ENCODE results near the gene CEP41.

The CEP41 gene

GRCh38 chr7:130440527-130441365 is at the start of gene CEP41:
TSS of gene CEP41 (minus strand) at chr7:130441016. CDS start at chr7:130440966, 50 bp downstream.
- DNase-seq: peak; percentile 73 to 94

- no peak for DNase-seq
These were observed 49.5 kb upstream of the CEP41 start for GRCh38 chr7:130490311-130490791.

GRCh38 chr7:130489140-130489983 is 48.5 kb upstream of the CEP41 start:
- no peak for DNase-seq

- no peak for DNase-seq
These were observed 47.8 kb upstream of the CEP41 start for GRCh38 chr7:130488392-130489139.

- peak in 1 of 2 donors; percentile 48 for DNase-seq
These were observed 46.2 kb upstream of the CEP41 start for GRCh38 chr7:130486954-130487436.

- DNase-seq: peak in 1 of 2 donors; percentile 34
These were observed 45.5 kb upstream of the CEP41 start for GRCh38 chr7:130486114-130486953.

- DNase-seq: no peak
These were observed 44.9 kb upstream of the CEP41 start for GRCh38 chr7:130485734-130486113.

GRCh38 chr7:130483031-130483430 is 42.2 kb upstream of the CEP41 start:
- no peak for DNase-seq

- no peak for DNase-seq
These were observed 41.1 kb upstream of the CEP41 start for GRCh38 chr7:130481898-130482297.

- peak in 1 of 2 donors; percentile 47 for DNase-seq
These were observed 39.0 kb upstream of the CEP41 start for GRCh38 chr7:130479716-130480400.

- no peak for DNase-seq
These were observed 38.2 kb upstream of the CEP41 start for GRCh38 chr7:130478991-130479390.

GRCh38 chr7:130476297-130477150 is 35.7 kb upstream of the CEP41 start:
- no peak for DNase-seq

- DNase-seq: no peak
These were observed 35.0 kb upstream of the CEP41 start for GRCh38 chr7:130475776-130476175.

- no peak for DNase-seq
These were observed 33.1 kb upstream of the CEP41 start for GRCh38 chr7:130473876-130474275.

GRCh38 chr7:130473289-130473688 is 32.5 kb upstream of the CEP41 start:
- DNase-seq: peak in 1 of 2 donors; percentile 82

- DNase-seq: no peak
These were observed 31.2 kb upstream of the CEP41 start for GRCh38 chr7:130471974-130472373.

- no peak for DNase-seq
These were observed 27.8 kb upstream of the CEP41 start for GRCh38 chr7:130468612-130469011.

GRCh38 chr7:130463553-130464434 is 23.0 kb upstream of the CEP41 start:
- peak in 1 of 2 donors; percentile 34 for DNase-seq

GRCh38 chr7:130461272-130461671 is 20.5 kb upstream of the CEP41 start:
- DNase-seq: no peak

Data from bone marrow (tissue), 2 donors.